ENCODE measurements around the gene POLR2J3.
"Not testable (repeated sequence)": the region's sequence is repeated elsewhere in the genome, so short reads cannot be mapped to it uniquely, and the experiment has no call there.

DNA sequence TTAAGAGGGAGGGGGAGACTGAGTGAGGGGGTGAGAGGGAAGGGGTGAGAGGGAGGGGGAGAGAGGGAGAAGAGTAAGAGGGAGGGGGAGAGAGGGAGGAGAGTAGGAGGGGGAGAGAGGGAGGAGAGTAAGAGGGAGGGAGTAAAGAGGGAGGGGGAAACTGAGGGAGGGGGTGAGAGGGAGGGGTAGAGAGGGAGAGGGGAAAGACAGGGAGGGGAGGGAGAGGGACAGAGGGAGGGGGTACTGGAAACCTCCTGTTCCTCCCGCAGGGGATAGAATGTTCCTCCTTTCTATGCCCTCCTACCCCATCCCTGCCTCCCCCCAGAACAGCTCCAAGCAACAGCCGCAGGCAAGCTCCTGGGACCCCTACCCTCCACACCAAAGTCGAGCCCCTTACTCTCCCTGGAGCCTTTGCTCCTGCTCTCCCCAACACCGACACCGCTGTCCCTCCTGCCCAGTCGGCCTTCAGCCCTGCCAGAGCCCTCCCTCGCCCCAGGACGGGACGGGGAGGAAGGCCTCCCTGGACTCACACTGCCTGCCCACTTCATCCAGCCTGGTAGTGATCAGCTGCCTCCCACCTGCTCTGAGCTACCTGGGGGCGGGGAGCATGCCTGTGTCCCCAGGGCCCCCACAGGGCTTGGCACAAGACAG lies 39.4 kb upstream of the POLR2J3 start:
- not testable (repeated sequence) for TF ChIP-seq GABPA (IDR thresholded peaks at IDR 0.05; ENCODE audit: low read depth); TCF12 (IDR thresholded peaks at IDR 0.05); PBX3 (IDR thresholded peaks at IDR 0.05); MXI1 (IDR thresholded peaks at IDR 0.05; ENCODE audit: low read depth, low read length)
- TF ChIP-seq, protein P1, sequence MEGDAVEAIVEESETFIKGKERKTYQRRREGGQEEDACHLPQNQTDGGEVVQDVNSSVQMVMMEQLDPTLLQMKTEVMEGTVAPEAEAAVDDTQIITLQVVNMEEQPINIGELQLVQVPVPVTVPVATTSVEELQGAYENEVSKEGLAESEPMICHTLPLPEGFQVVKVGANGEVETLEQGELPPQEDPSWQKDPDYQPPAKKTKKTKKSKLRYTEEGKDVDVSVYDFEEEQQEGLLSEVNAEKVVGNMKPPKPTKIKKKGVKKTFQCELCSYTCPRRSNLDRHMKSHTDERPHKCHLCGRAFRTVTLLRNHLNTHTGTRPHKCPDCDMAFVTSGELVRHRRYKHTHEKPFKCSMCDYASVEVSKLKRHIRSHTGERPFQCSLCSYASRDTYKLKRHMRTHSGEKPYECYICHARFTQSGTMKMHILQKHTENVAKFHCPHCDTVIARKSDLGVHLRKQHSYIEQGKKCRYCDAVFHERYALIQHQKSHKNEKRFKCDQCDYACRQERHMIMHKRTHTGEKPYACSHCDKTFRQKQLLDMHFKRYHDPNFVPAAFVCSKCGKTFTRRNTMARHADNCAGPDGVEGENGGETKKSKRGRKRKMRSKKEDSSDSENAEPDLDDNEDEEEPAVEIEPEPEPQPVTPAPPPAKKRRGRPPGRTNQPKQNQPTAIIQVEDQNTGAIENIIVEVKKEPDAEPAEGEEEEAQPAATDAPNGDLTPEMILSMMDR (IDR thresholded peaks at IDR 0.05) = not testable (repeated sequence)

Data from SK-N-SH (cell line).